Ishikawa (cell line): ENCODE results near the gene SNRNP200.

Experiments used
- CEBPB ChIP-seq: IDR thresholded peaks from 2 replicates; pipeline ENCODE4 v1.6.1; 2012
- CREB1 ChIP-seq: IDR thresholded peaks from 2 replicates; pipeline ENCODE4 v1.6.1; 2012; ENCODE audit warnings: low read depth
- EGR1 ChIP-seq: IDR thresholded peaks from 2 replicates; pipeline ENCODE4 v1.6.1; 2012
- EP300 ChIP-seq: IDR thresholded peaks from 2 replicates; pipeline ENCODE4 v1.6.1; 2012; ENCODE audit warnings: borderline replicate concordance
- FOXM1 ChIP-seq: IDR thresholded peaks from 2 replicates; pipeline ENCODE4 v1.6.1; 2012; ENCODE audit warnings: low read depth, borderline replicate concordance
- MAX ChIP-seq: IDR thresholded peaks from 2 replicates; pipeline ENCODE4 v1.6.1; 2012
- NFIC ChIP-seq: IDR thresholded peaks from 2 replicates; pipeline ENCODE4 v1.6.1; 2012
- RAD21 ChIP-seq: IDR thresholded peaks from 2 replicates; pipeline ENCODE4 v1.6.1; 2012; ENCODE audit warnings: low read depth
- REST ChIP-seq: IDR thresholded peaks from 2 replicates; pipeline ENCODE4 v1.6.1; 2012; ENCODE audit warnings: low read depth, mild to moderate bottlenecking
- TAF1 ChIP-seq: IDR thresholded peaks from 2 replicates; pipeline ENCODE4 v1.6.1; 2012; ENCODE audit warnings: low read depth, mild to moderate bottlenecking
- TCF12 ChIP-seq: IDR thresholded peaks from 2 replicates; pipeline ENCODE4 v1.6.1; 2012; ENCODE audit warnings: low read depth
- TEAD4 ChIP-seq: IDR thresholded peaks from 2 replicates; pipeline ENCODE4 v1.6.1; 2012
- USF1 ChIP-seq: IDR thresholded peaks from 2 replicates; pipeline ENCODE4 v1.6.1; 2012
- YY1 ChIP-seq: IDR thresholded peaks from 2 replicates; pipeline ENCODE4 v1.6.1; 2012; ENCODE audit warnings: low read depth
- ZBTB7A ChIP-seq: IDR thresholded peaks from 2 replicates; pipeline ENCODE4 v1.6.1; 2012; ENCODE audit warnings: low read depth

The SNRNP200 gene

GRCh38 chr2:96315005-96315399 lies 9.7 kb upstream of the SNRNP200 start:
- TF ChIP-seq REST (no peak), TAF1 (no peak), TCF12 (no peak), EP300 (no peak), FOXM1 (no peak), EGR1 (no peak), CREB1 (no peak), CEBPB (no peak)

- TF ChIP-seq TCF12 (no peak), NFIC (peak; percentile 40; the same call in 1 of the 2 replicates)
These were observed 2.9 kb upstream of the SNRNP200 start for GRCh38 chr2:96308248-96308647.

- TF ChIP-seq TEAD4 (no peak), USF1 (no peak), TCF12 (no peak), REST (no peak), CEBPB (no peak), RAD21 (no peak), NFIC (no peak), MAX (no peak), TAF1 (no peak), EGR1 (no peak), EP300 (no peak), YY1 (no peak), ZBTB7A (no peak), FOXM1 (no peak), CREB1 (no peak)
These were observed 1.0 kb upstream of the SNRNP200 start for GRCh38 chr2:96306370-96306769.

- no peak for TF ChIP-seq EGR1
- TF ChIP-seq ZBTB7A = no peak
- no peak for TF ChIP-seq YY1
- no peak for TF ChIP-seq REST
- TF ChIP-seq FOXM1 = no peak
- TF ChIP-seq CREB1 = no peak
- no peak for TF ChIP-seq EP300
- no peak for TF ChIP-seq USF1
- TF ChIP-seq TAF1 = no peak
- TF ChIP-seq NFIC = no peak
- TF ChIP-seq RAD21 = no peak
- no peak for TF ChIP-seq MAX
These were observed 598 bp upstream of the SNRNP200 start for GRCh38 chr2:96305979-96306308.

- no peak for TF ChIP-seq CEBPB
- no peak for TF ChIP-seq TEAD4
- TF ChIP-seq EP300 = no peak
- TF ChIP-seq CREB1 = no peak
- TF ChIP-seq ZBTB7A = no peak
- no peak for TF ChIP-seq YY1
These were observed 740 bp downstream of the SNRNP200 start for GRCh38 chr2:96304606-96305005.
